Breast epithelium (tissue), 4 donors: ENCODE measurements around the gene KIAA0825. TPM values are rescaled to one million over a fixed set of nuclear protein-coding genes. Genes with fewer than 3 reads are reported as not detected.

Experiments
- DNase-seq, 2 donors: peaks; one replicate each; pipeline ENCODE4 v3.0.0-alpha.2; 2019; ENCODE audit warnings: low spot score in 2 of 2
- H3K27ac ChIP-seq, 2 donors: fragments of 200-600 bp; sonication (generic) in 1 of 2; one replicate each; pipeline ENCODE4 v1.5.1; 2016 to 2019; ENCODE audit warnings: mild to moderate bottlenecking in 1 of 2
- H3K27me3 ChIP-seq, 2 donors: fragments of 200-600 bp; sonication (generic) in 1 of 2; one replicate each; pipeline versions ENCODE4 v1.5.1 to v1.6.0; 2017 to 2019; ENCODE audit warnings: control low read depth in 1 of 2, mild to moderate bottlenecking in 1 of 2
- H3K36me3 ChIP-seq: fragments of 200-600 bp; one replicate; pipeline ENCODE4 v1.5.1; 2019
- H3K4me1 ChIP-seq, 2 donors: fragments of 200-600 bp; sonication (generic); one replicate each; pipeline ENCODE4 v1.5.1; 2016 to 2019; ENCODE audit warnings: control low read depth in 1 of 2
- H3K4me3 ChIP-seq, 3 donors: fragments of 200-600 bp; sonication (generic); 1 replicate in 2 of 3; 2 replicates in 1 of 3; pipeline ENCODE4 v1.5.1; 2016 to 2019; ENCODE audit warnings: mild to moderate bottlenecking in 3 of 3, moderate library complexity in 2 of 3
- H3K9me3 ChIP-seq, 2 donors: fragments of 200-600 bp; sonication (generic) in 1 of 2; one replicate each; pipeline ENCODE4 v1.5.1; 2016 to 2019; ENCODE audit warnings: control low read depth in 1 of 2
- POLR2A ChIP-seq: fragments of 450-650 bp; IDR thresholded peaks from one replicate; pipeline ENCODE4 v1.6.1; 2016; ENCODE audit warnings: antibody characterized with exemption, mild to moderate bottlenecking, moderate library complexity
- POLR2AphosphoS5 ChIP-seq, 3 donors: sonication (generic); formaldehyde crosslinking; IDR thresholded peaks; one replicate each; pipeline ENCODE4 v1.6.1; 2017; ENCODE audit warnings: antibody characterized with exemption in 3 of 3
- intact Hi-C: fragments of 100-400 bp; cut with DNase I; formaldehyde crosslinking; loops from one replicate; pipeline ENCODE4 v1.15.1; 2023; ENCODE audit warnings: low total_unique reads
- total RNA-seq, 3 donors: library from RNA; depleted of rRNA; stranded (reverse); fragments of >200 nt; gene quantifications; one replicate each; pipeline ENCODE4 v1.1.0, GENCODE V29; 2016
- TF ChIP-seq, protein P1 (sequence below), 3 donors: fragments of 450-650 bp; IDR thresholded peaks; one replicate each; pipeline ENCODE4 v1.5.1; 2016 to 2017; ENCODE audit warnings: antibody characterized with exemption in 3 of 3, mild to moderate bottlenecking in 3 of 3, moderate library complexity in 3 of 3

The KIAA0825 gene
- total RNA-seq, 3 donors from 2014 or later, result 5.9 to 15.5 (median 7.9) TPM

GRCh38 chr5:94248175-94248875, 370.1 kb downstream of the KIAA0825 start:
- intact Hi-C loops, result no loop called here
- Histone ChIP-seq H3K36me3 (no peaks in the 10 kb centered on the region), H3K9me3 (no peaks in the 10 kb centered on the region), H3K4me3 (no peak overlapping the region), H3K4me1 (no peaks in the 10 kb centered on the region), H3K27me3 (no peaks in the 10 kb centered on the region), H3K27ac (no peak overlapping the region)
- TF ChIP-seq, protein P1, sequence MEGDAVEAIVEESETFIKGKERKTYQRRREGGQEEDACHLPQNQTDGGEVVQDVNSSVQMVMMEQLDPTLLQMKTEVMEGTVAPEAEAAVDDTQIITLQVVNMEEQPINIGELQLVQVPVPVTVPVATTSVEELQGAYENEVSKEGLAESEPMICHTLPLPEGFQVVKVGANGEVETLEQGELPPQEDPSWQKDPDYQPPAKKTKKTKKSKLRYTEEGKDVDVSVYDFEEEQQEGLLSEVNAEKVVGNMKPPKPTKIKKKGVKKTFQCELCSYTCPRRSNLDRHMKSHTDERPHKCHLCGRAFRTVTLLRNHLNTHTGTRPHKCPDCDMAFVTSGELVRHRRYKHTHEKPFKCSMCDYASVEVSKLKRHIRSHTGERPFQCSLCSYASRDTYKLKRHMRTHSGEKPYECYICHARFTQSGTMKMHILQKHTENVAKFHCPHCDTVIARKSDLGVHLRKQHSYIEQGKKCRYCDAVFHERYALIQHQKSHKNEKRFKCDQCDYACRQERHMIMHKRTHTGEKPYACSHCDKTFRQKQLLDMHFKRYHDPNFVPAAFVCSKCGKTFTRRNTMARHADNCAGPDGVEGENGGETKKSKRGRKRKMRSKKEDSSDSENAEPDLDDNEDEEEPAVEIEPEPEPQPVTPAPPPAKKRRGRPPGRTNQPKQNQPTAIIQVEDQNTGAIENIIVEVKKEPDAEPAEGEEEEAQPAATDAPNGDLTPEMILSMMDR (IDR thresholded peaks at IDR 0.05), result no peak
- TF ChIP-seq POLR2AphosphoS5 (IDR thresholded peaks at IDR 0.05) (no peak), POLR2A (no peak)
- DNase-seq, result no peak

- TF ChIP-seq POLR2A, result no peak
- TF ChIP-seq POLR2AphosphoS5 (IDR thresholded peaks at IDR 0.05), result no peak
- TF ChIP-seq, protein P1 (IDR thresholded peaks at IDR 0.05), result no peak
- DNase-seq, result no peak
- Histone ChIP-seq H3K27ac (no peak overlapping the region), H3K27me3 (no peaks in the 10 kb centered on the region), H3K4me3 (no peak overlapping the region), H3K9me3 (no peaks in the 10 kb centered on the region), H3K36me3 (no peaks in the 10 kb centered on the region), H3K4me1 (no peaks in the 10 kb centered on the region)
- intact Hi-C loops, result no loop called here
Observed at GRCh38 chr5:94245608-94246007, 372.8 kb downstream of the KIAA0825 start.

GRCh38 chr5:94244921-94245320, 373.5 kb downstream of the KIAA0825 start:
- Histone ChIP-seq H3K4me1 (no peaks in the 10 kb centered on the region), H3K27ac (no peak overlapping the region), H3K36me3 (no peaks in the 10 kb centered on the region), H3K9me3 (no peaks in the 10 kb centered on the region), H3K27me3 (no peaks in the 10 kb centered on the region), H3K4me3 (no peak overlapping the region)
- intact Hi-C loops, result no loop called here
- no peak for TF ChIP-seq POLR2AphosphoS5 (IDR thresholded peaks at IDR 0.05)
- no peak for TF ChIP-seq POLR2A
- TF ChIP-seq, protein P1 (IDR thresholded peaks at IDR 0.05), result no peak
- no peak for DNase-seq

DNA sequence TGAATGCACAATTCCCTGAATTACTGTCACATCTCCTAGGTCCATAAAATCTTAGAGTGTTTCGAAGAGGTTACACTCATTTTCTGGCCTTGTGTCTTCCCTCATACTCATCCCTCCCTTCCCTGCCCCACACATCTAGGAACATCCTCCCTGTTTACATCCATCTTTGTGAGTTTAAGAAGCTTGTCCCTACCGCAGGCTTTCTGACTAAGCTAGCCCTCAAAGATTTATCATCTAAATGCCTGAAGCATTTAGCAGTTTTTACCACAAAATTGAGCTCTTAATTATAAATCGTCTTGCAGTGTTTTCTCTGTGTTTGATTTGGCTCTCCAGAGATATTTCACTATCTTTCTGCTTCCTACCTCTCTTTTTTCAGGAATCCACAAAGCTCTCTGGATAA, 374.8 kb downstream of the KIAA0825 start:
- H3K4me1 ChIP-seq, result no peaks in the 10 kb centered on the region
- DNase-seq, result no peak
- no peak overlapping the region for H3K27ac ChIP-seq
- no peak for TF ChIP-seq POLR2AphosphoS5 (IDR thresholded peaks at IDR 0.05)
- TF ChIP-seq POLR2A, result no peak
- TF ChIP-seq, protein P1 (IDR thresholded peaks at IDR 0.05), result no peak
- H3K9me3 ChIP-seq, result no peaks in the 10 kb centered on the region
- intact Hi-C loops, result no loop called here
- no peak overlapping the region for H3K4me3 ChIP-seq
- H3K36me3 ChIP-seq, result no peaks in the 10 kb centered on the region
- no peaks in the 10 kb centered on the region for H3K27me3 ChIP-seq

- TF ChIP-seq POLR2AphosphoS5 (IDR thresholded peaks at IDR 0.05), result no peak
- TF ChIP-seq, protein P1 (IDR thresholded peaks at IDR 0.05), result no peak
- no peak for TF ChIP-seq POLR2A
- H3K4me3 ChIP-seq, result no peak overlapping the region
- intact Hi-C loops, result no loop called here
- DNase-seq, result no peak
- no peaks in the 10 kb centered on the region for H3K9me3 ChIP-seq
- no peaks in the 10 kb centered on the region for H3K4me1 ChIP-seq
- H3K36me3 ChIP-seq, result no peaks in the 10 kb centered on the region
- no peaks in the 10 kb centered on the region for H3K27me3 ChIP-seq
- H3K27ac ChIP-seq, result no peak overlapping the region
Observed at GRCh38 chr5:94240993-94241651, 377.3 kb downstream of the KIAA0825 start.
